ENCODE data around the gene PBX2.
A peak's percentile ranks its signal among the peaks of the same experiment; 100 is the strongest.

PBX2 gene

DNA sequence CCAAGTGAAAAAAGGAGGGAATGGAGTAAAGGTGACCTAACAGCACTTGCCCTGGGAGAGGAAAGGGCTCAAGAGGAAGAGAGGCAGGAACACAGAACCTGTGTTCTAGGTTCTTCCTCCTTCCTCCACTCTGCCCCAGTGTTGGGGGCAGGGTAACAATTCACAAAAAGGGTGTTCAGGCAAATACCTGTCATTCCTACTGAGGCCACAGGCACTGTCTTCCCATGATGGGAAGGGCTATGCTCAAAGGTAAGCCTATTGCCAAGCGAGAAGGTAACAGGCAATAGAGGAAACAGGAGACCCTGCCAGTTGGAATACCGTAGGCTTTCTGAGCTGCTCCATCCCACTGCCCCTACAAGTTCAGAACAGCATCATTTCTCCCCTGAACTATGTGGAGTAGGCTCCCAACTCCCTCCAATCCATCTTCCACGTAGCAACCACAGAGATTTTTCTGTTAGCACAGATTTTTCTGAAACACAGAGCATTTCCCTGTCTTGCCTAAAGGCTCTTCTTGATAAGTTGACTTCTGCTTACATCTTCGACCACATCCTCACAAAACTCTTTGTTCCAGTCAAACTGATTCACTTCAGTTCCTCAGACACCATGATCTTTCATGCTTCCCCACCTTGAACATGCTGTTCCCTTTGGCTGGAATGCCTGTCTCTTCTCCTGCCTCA is 16.8 kb downstream of the PBX2 start:
- DNase-seq (ENCODE audit: low read depth in 2 of 2): no peak

GRCh38 chr6:32171234-32171633 is 18.8 kb downstream of the PBX2 start:
- no peak for DNase-seq (ENCODE audit: low read depth in 2 of 2)

GRCh38 chr6:32170294-32170693 is 19.7 kb downstream of the PBX2 start:
- no peak for DNase-seq (ENCODE audit: low read depth in 2 of 2)

DNA sequence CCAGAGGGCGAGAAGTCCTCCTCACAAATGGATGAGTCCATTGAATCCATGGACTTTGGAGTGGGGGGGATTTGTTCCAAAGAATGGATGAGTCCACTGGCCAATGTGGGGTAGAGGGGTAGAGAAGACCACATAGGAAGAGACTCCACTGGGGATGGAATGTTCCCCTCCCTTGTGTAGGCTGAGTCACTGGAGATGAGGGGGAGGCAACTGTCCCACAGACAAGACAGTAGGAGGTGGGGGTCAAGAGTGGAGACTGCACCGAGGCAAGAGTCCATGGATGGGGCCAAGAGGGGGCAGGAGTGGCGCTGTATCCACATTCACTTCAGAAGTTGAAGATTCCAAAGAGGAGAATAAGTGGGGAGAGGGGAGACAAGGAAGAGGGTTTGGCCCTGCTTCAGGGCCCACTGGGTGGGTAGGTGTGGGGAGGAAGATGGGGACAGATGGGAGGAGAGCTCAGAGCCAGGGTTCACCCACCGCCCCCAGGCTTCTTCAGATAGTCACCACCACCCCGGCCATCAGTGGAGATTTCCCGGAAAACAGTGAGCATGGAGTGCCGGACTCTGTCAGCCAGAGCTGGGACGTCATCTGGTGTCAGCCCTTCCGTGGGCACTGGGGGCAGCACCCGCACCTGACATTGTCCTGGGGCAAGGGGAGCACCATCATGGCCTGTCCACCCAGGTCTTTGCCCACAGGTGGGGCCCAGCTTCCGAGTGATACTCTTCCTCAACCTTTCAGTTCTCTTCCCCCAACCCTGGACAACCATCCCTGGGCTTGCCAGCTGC is 21.0 kb downstream of the PBX2 start:
- DNase-seq (ENCODE audit: low read depth in 2 of 2): no peak

DNA sequence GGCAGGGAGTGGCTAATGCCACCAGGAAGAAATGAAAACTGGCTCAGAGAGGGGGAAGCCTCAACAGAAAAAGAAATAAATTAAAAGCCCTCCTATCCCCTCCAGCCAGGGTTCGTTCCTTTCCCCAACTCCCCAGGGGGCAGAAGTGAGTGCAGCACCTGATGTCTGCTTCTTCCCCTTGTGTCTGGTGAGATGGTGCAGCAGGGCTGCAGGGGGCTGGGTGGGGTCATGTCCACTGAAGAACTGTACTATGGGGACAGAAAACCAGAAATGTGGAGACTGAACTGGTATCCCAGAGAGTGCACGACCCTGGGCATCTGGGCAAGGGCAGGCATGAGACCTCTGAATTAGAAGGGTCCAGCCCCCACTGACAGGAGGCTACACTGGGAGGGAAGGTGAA is 21.7 kb downstream of the PBX2 start:
- no peak for DNase-seq (ENCODE audit: low read depth in 2 of 2)

- no peak for DNase-seq (ENCODE audit: low read depth in 2 of 2)
These were observed 22.2 kb downstream of the PBX2 start for GRCh38 chr6:32167761-32168262.

DNA sequence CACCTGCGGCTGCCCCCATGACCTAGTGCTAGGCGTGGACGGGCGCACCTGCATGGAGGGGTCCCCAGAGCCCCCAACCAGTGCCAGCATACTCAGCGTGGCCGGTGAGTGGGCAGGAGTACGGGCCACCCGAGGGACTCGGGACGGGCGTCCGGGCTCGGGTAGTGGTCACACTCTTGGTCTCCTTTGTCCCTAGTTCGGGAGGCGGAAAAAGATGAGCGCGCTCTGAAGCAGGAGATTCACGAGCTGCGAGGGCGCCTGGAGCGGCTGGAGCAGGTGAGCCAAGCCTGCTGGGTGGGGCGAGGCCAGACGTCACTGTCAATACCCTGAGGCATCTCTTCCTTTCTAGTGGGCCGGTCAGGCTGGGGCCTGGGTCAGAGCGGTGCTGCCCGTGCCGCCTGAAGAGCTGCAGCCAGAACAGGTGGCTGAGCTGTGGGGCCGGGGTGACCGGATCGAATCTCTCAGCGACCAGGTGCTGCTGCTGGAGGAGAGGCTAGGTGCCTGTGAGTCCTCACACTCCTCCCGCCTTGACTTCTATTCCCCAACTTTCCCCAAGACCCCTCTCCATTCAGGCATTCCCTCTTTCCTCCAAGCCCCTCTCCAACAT is 22.7 kb downstream of the PBX2 start:
- no peak for DNase-seq (ENCODE audit: low read depth in 2 of 2)

- no peak for DNase-seq (ENCODE audit: low read depth in 2 of 2)
These were observed 23.5 kb downstream of the PBX2 start for GRCh38 chr6:32166411-32167061.

DNA sequence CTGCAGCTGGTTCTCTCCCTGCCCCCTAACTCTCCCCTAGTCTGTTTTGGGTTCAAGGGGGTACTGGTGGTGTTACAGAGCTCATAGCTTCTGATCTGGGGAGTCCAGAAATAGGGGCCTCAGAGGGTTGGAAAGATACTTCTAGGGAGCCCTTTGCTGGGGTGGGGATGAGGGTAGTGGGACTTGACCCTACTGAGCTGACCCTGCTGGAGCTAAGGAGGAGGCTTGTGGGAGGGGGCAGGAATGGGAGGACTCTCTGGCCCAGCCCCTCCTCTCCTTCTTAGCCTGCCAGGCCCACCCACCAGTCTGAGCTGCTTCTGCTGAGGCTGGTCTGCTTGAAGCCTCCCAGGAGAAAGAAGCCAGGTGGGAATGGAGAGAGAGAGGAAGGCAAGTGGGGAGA is 25.7 kb downstream of the PBX2 start, which contains the start of gene EGFL8:
Gene EGFL8 (plus strand): TSS at position 301 of the 400 bp plus-strand sequence. CDS start 1,571 bp downstream, outside the sequence.
- DNase-seq (ENCODE audit: low read depth in 2 of 2): no peak

- no peak for DNase-seq (ENCODE audit: low read depth in 2 of 2)
These were observed 26.3 kb downstream of the PBX2 start for GRCh38 chr6:32163559-32164258.

DNA sequence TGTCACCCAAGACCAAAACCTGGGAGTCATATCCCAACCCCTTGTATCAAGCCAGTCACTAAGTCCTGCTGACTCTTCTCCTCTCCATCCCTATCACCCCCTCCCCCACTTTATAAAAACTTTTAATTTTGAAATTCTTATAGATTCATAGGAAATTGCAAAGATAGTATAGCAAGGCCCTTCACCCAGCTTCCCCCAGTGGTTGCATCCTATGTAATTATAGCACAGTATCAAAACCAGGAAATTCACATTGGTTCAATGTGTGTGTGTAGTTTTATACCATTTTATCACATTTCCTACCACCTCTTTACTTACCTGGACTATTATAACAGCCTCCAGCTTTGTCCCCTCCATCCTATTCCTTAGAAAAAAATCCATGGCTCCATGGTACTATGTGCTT is 31.9 kb downstream of the PBX2 start:
- DNase-seq (ENCODE audit: low read depth in 2 of 2): no peak

- DNase-seq (ENCODE audit: low read depth in 2 of 2): no peak
These were observed 33.1 kb downstream of the PBX2 start for GRCh38 chr6:32156891-32157290.

GRCh38 chr6:32154514-32155161 is 35.4 kb downstream of the PBX2 start:
- no peak for DNase-seq (ENCODE audit: low read depth in 2 of 2)

DNA sequence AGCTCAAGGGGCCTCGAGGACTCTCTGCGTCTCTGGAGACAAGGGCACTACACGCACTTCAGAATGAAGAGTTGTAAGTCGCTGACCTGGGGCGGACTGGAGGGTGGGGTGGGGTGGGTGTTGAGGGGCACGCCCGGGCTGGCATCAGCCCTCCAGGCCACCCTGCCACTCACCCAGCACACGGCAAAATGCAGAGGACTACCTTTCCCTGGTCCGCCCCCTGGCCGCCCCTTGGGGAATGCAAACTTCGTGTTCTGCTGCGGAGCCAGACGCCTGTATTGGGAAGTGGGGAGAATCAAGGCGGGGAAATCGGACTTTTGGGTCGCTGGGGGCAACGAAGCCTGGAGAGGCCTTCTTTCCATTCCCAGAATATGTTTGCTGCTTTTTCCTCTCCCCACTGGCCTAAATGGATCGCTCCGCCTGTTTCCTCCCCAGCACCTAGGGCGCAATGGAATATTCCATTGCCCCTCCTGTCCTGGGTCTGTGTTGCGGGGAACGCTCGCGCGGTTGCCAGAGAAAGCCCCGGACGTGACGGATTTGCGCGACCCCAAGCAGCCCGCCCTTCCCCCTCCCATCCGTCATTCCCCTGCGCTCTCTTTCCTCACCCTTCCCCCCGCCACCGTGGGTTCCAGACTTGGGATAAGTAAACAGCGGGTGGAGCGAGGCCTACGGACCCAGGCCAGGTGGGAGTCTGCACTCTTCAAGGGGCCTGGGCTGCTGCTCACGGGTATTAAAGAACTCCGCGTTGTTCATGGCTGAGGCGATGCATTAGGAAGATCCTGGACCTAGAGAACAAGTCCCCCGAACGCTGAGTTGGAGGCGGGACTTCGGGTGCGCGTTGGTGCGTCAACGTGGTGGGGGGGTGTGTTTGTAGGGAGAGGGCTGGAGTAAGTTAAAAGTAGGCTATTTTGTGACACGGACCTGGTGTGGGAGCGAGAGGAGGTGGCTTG is 36.2 kb downstream of the PBX2 start, which contains the start of gene PPT2:
Gene PPT2 (plus strand): TSS at position 578 of the 950 bp plus-strand sequence. CDS start 454 bp downstream, outside the sequence.
- DNase-seq (ENCODE audit: low read depth in 2 of 2): peak; percentile 84 to 86

GRCh38 chr6:32152769-32153563 is 37.0 kb downstream of the PBX2 start:
- no peak for DNase-seq (ENCODE audit: low read depth in 2 of 2)

DNA sequence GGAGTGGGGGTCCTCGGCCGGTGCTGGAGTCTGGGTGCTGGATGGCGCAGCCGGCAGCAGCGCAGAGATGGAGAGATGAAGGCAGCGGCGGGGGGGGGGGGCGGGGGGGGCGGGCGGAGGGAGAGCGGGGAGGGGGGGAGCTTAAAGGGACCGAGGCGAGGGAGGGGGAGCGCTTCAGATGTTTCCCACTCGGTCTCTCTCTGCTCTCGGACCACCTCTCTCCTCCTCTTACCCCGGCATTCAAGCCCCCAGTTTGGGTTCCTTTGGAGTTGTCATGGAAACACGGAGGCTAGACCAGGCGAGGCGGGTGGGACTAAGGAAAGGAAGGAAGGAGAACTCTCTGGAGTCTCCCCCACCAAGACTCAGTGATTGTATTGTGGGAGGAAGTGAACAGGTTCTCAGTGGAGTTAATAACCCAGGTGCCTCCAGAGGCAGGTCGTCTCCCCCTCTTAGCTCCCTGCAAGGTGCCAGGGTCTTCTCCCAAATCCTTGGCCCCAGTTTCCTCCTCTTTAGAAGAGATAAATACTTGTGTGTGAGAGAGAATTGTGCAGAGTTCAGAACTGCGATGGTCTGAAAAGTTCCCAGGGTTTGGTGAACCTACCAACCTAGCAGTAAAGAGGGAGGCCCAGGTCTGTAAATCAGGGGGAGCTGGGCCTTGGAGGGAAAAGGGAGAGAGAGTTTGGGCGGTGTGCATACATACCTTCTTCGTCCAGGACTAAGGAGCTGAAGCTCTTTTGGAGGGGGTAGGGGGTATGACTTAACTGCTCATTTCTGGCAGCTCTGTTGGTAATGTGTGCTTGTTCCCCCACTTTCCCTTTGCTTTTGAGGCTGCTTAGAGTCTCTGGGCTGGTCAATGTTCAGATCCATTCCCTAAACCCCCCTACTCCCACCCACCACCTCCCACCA is 37.9 kb downstream of the PBX2 start, which contains the start of gene PRRT1:
Gene PRRT1 (minus strand): TSS at position 77 of the 906 bp plus-strand sequence. CDS start 112 bp downstream, outside the sequence.
- no peak for DNase-seq (ENCODE audit: low read depth in 2 of 2)

DNA sequence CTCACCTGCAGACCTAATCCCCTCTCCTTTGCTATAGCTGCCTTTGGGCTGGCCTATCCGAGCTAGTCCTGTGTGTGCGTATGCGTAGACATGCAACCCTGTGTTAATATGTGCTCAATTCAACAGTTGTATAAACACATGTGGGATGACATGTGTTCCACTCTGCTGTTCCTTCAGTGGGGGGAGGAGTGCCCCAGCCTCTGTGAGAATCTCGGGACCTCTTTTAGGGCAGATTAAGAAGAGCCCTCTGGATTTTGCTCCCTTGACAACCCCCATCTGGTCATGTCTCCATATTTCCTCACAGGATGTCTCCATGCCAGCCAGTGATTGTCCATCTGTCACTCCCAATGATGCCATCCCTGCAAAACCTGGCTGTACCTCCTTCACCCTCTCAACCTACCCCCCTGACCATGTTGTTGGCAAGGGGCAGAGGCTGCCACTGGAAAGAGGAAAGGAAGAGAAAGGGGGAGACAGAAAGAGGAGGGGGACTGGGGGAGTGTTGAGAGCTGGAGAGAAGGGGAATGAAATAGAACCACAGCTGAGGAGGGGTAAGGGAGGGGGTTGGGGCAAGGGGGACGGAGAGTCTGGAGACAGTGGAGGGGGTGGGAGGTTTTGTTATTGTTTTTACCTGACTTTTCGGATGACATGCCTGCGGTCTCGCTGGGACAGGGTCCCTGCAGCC is 38.7 kb downstream of the PBX2 start:
- DNase-seq (ENCODE audit: low read depth in 2 of 2): no peak
